Measurements from ENCODE around the gene TUBB4B.

GRCh38 chr9:137216188-137216965 lies 24.7 kb upstream of the TUBB4B start:
- TF ChIP-seq CTCF (conservative IDR thresholded peaks at IDR 0.05; ENCODE audit: low read depth, low read length) (no peak), EZH2 (IDR thresholded peaks at IDR 0.05; ENCODE audit: borderline replicate concordance, low read depth, low read length, poor library complexity, severe bottlenecking) (no peak)
